Activated CD8-positive, alpha-beta memory T cell treated with anti-CD3 and anti-CD28 coated beads for 4 hours (primary cell): ENCODE measurements around the gene SPRR4.

Experiments
- DNase-seq, 2 donors: peaks; one replicate each; pipeline ENCODE4 v3.0.0-alpha.2; 2020; ENCODE audit warnings: low read depth in 2 of 2

SPRR4 gene, protein sequence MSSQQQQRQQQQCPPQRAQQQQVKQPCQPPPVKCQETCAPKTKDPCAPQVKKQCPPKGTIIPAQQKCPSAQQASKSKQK

DNA sequence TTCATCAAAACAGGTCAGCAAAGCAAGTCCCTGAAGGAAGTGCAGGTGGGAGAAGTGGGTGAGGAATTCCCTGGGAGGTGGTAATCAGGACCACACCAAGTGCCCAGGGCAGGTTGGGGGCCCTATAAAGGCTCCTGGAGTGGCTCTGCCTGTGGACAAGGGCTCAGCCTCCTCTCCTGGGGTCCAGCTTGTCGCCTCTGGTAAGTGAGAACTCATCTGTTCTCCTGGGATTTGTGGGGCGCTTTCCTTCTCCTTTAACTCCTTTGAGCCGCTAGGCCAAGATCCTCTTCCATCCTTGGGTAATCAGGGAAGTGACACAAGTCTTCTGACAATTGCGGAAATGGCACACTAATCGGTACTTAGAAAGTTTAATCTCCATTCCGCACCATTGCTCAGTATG, at the start of gene SPRR4:
Gene SPRR4, plus strand, starts transcription at position 154 of the 400 bp plus-strand sequence. CDS start 1,243 bp downstream, outside the sequence.
- DNase-seq, result no peak

DNA sequence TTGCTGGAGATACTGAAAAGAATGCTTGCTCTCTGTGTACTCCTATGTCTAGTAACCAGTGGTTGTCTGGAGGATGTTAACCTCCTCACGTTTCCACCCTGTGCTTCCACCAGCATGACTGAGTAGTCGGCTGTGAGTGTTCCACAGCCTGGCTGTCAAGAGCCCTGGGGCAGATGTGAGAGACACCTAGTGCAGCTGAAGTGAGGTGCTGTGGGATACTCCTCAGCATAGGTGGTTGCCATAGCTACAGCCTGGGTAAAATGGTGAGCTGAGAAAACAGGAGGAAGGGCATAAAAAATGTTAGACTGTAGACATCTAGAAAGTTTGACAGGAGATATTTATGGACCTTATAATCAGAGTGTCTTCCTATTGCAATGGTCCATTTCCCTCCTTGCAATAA, 46.3 kb upstream of the SPRR4 start:
- no peak for DNase-seq

DNA sequence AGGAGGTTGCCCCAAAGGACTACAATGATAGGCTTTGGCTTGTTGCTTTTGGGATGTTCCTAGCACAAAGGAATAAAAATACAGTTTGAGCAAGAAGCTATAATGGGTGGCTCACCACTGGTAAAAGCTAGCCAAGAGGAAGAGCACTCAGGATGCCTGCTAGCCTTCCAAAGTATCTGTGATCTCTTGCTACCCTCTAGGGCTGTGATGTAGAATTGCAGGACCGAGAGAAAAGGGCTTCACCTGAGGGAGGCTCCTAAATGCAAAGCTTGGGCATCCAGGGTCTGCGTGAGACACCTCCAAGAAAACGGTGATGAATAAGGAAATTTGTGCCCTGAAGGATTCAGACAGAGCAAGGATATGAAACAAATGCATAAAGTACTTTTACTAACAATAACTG, 44.4 kb upstream of the SPRR4 start:
- DNase-seq, result no peak

DNA sequence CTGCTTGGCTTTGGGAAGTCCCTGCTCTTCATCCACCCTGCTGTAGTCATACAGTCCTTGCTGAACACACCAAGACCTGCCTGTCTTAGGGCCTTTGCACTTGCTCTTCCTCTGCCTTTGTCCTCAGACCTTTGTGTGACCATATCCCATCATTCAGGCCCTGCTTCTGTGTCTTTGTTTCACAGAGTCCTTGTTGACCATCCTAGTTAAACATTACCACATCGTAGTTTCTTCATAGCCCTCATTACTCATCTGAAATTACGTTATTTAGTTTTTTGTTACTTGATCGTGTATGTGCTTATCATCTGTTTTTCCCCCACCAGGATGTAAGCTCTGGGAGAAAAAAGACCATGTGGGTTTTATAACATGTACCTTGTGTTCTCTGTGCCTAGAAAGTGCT, 41.8 kb upstream of the SPRR4 start:
- no peak for DNase-seq

DNA sequence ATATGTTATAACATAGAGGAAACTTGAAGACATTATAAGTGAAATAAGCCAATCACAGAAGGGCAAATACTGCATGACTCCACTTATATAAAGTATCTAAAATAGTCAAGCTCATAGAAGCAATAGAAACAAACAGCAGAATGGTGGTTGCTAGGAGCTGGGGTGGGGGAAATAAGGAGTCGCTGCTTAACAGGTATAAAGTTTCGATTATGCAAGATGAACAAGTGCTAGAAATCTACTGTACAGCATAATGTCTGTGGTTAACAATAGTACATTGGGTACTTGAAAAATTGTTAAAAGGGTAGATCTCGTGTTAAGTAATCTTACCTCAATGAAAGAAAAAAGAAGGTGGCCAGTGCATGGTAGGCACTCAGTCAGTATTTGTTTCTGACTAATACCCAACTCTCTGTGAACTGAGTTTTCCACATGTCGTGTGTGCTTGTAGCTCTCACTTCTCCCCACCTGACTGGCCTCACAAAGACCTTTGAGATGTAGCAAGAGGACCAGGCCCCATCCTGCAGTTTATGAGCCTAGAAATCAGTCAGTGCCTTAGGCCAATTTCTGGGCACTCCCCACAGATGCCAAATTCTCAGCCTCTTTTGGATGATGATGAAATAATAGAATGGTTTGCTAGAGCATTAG, 38.2 kb upstream of the SPRR4 start:
- DNase-seq, result no peak

DNA sequence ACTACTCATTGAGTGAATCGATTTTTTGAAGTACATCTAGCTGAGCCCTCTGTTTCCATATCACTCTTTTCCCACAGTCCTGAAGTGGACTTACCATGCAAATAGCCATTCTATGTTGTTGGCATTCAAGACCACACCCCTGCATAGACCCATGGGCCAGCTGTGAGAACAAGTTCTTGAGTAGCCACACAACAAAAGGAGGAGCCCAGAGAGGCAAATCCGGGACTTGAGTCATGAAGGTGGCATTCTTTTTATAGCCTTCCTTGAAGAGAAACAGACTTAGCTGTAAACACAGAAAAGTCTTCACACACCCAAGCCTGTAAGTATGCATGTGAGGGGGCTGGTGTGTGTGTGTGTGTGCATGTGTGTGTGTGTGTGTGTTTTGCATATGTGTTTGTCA, 37.3 kb upstream of the SPRR4 start:
- DNase-seq, result no peak

DNA sequence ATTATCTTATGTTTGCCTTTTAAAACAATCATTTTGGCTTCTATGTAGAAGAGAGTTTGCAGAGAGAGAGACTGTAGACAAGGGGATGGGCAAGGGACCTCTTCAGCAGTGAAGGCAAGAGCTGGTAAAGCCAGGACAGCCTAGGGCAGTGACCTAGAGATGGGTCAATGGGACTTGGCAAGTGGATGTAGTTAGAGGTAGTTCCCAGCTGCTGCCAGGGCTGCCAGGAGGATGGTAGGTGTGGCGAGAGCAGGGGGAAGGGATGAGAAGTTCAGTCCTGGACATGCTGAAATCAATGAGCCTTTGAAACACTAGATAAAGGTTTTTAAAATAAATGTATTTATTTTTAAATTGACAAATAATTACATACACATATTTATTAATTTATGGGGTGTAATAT, 29.8 kb upstream of the SPRR4 start:
- no peak for DNase-seq

DNA sequence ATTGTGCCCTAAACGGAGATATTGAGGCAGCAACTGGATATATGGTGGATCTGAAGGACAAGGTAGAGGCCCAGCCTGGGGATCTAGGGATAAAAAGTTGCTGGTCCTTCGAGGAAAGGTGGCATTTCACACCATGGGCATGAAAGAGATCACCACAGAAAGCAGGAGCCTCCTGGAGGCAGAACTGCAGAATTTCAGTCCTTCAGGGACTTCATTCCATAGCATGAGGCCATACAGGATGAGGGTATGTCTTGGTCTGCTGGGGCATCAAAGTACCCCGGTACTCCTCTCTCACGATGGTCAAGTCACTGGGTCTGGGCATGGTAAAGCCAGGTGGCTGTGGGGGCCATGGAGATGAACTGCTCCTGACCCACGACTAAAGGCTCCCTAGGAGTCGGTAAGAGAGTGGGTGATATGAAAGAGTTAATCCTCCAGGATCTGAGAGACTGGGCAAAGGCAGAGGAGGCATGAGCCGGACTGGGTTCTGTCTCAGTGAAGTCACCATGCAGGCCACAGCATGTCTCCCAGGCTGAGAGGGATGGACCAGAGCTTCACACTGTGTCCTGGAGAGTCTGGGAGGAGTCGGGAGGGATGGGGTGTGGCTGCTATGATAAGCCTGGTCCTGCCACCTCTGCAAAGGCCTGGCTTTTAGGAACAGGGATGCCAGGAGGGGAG, 29.3 kb upstream of the SPRR4 start:
- DNase-seq, result no peak

DNA sequence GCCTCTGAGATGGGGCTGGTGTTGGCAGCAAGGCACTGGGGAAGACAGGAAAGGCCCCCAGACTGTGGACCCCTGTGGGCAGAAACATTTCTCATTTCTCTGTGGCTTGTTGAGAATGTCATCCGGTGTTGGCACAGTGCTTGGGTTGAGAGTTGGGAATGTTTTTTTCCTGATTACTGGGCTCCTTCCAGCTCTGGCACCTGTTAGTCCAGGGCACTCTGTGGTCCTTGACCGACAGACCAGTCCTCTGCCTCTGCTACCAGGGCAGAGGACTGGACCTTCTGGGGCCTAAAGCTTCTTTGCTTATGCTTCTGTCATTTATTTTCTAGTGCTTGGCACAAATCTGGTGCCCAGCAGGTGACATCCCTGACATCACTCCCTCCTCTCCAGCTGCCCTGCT, 28.3 kb upstream of the SPRR4 start:
- DNase-seq, result no peak

DNA sequence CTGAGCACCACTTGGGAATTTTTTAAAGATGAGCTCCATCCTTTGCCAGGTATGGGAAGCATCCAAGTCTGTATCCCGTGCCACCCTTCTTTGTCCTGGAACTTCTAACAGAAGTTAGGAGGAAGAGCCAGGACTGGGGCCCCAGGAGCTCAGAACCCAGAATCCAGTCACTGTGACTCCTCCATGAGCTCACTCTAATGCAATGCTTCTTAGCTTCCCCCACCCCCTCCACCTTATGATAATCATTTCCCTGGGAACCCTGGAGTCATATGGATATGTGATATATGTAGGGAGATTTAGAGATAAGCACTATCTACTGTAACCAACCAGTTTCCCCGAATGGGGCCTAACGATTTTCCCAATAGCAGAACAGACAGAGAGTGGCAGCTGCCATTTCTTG, 24.2 kb upstream of the SPRR4 start:
- DNase-seq, result no peak

DNA sequence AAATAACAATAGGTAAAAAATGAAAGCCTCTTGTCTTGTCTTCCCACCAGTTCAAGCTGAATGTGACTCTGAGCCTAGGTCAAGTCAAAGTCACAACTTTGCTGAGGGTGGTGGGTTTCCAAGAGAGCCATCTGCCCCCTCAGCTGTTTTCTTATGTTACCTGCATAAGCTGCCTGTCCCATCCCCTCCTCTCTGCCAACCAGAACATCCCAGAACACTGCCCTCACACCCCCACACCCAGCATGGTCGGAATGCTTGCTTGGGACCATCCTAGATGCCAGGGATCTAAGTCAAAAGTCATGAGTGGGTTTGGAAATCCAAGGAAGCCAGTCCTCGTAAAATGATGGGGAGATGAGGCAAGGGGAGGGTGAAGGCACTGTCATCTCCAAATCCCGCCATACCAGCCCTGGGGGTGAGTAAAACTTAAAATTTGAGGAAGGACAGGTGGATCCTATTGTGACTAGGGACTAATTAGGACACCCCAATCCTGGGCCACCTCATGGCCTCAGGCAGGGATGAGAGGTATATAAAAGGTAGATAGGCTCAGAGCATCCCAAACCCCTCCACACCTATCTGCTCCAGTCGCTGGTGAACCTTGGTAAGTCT, 23.7 kb upstream of the SPRR4 start, which contains the start of gene SPRR5:
Gene SPRR5, plus strand, starts transcription at position 556 of the 606 bp plus-strand sequence. CDS start 1,349 bp downstream, outside the sequence.
- no peak for DNase-seq

DNA sequence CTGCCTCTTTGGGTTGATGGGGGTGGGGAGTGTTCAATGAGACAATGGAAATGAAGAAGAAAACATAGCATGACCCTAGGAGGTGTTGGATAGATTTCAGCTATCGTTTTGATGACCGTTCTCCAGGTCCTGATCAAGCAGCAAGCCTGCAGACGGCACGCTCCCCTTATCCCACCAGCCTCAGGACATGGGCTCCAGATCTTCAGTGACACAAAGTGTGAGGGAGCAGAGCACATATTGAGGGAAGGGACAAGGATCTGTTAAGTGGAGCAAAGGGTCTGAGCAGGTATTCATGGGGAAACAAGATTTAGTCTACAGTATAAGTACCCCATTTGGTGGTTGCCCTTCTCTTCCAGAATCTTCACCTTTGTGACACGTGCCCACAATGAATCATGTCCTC, 18.7 kb upstream of the SPRR4 start:
- DNase-seq, result no peak

DNA sequence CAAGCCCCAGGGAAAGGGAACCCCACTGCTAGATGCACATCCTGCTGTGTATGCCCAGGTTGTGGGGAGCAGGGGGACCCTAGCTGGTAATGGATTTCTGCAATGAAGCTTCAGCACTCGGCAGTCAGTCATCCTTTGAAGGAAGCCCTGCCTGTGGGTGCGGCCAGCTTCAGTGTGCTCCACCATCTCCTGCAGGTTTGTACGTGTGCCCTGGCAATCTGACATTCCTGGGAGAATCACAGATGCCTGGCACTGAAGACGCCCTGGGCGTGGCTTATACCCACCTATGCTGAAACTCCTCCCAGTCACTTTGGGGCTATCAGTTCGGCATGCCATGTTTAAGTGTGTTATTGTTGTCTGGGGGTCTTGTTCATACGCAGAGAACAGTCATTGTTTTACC, 16.7 kb upstream of the SPRR4 start:
- DNase-seq, result no peak

DNA sequence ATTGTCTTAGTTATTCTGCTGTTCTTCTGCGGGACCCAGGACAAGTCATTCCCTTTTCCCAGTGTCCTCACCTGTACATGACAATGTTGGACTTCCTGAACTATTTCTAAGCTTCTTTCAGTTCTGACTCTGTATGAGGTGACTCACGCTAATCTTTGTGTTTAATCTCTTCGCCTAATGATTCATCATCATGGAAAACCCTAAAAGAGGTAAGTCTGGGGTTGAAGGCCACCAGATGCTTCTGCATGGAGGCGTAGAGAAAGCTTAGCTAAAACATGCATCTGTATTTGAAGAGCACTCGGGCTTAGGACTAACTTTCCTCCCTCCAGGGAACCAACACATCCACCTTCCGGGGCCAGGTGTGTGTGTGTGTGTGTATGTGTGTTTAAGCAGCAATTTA, 16.0 kb upstream of the SPRR4 start:
- no peak for DNase-seq

DNA sequence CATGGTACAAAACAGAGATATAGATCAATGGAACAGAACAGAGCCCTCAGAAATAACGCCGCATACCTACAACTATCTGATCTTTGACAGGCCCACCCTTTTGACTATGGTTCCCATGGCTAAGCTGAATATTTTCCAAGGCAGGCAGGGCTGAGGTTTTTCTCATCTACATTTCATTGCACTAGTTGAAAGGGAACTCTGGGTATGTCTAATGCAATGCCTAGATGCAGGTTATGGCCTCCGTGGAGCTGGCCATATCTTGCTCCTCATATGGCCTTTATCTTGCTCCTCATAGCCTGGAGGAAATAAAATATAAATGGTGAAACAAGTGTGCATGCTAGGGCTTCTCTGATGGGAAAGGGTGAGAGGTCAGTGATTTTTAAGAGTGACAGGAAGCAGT, 12.9 kb upstream of the SPRR4 start:
- DNase-seq, result no peak

DNA sequence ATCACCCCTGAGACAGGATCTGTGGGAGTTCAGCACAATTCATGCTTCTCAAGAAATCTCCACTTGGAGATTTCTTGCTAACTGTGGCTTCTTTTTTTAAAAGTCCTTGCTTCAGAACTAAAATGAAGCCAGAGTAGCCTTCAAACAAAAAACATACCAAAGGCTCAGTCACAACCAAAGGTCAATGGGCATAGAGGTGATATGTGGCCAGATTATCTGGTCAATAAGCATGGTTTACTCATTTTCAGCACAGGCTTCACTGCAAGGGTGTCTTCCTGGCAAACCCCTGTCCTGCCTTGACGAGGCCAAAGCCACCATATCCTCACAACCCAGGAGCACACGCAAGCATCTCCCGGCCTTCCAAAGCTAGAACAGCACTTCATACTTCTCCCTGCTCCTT, 11.2 kb upstream of the SPRR4 start:
- no peak for DNase-seq

DNA sequence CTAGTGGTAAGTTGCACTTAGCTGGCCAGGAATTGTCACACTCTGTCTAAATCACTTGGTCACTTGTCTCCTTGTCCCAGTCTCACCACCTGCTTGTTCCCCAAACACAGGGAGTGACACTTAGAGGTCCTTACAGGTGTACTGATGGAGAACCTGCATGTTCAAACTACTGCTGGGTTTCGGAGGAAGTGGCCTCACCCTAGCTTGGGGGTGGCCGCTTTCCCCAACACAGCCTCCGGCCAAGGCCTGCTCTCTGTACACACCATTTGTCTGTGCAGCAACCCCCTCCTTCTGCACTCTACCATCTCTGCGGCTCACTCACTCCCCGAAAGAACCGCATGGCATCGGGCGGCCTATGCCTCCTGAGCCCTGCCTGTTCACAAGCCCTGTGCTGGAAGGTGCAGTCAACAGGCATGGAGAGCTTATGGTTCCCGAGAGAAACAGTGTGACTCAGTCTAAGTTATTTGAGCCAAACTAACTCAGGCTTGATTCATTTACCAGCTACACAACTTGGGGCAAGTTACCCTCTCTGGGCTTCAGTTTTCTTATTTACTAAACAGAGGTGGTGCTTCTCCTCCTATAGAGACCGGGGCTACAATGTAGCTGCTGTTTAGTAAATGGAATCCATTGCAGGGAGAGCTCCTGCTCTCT, 10.5 kb upstream of the SPRR4 start:
- no peak for DNase-seq

DNA sequence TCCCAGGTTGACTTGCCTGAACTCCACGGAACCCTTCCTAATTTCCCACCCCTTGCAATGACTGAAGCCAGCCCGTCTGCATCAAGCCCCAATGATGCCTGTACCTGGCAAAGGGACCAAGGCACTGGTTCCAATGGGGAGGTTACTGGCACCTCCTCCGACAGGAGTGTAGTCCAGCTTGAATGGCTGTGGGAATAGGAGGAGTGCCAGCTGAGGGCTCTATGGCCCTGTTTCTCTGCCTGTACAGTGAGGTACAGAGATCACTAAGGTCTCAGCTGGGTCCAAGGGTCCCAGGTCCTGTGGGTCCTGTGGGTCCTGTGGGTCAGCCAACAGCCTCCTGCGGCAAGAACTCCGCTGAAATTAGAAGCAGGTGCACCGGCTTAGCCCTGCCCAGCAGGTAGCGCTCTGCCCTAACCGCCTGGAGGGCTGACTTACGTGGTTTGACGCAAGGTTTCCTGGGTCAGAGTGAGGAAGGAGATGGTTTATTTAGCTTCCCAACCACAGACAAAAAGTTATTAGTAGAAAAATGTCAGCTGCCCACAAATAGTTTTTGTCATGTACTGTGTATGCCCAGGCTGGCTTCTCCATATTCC, 9.9 kb upstream of the SPRR4 start:
- no peak for DNase-seq

DNA sequence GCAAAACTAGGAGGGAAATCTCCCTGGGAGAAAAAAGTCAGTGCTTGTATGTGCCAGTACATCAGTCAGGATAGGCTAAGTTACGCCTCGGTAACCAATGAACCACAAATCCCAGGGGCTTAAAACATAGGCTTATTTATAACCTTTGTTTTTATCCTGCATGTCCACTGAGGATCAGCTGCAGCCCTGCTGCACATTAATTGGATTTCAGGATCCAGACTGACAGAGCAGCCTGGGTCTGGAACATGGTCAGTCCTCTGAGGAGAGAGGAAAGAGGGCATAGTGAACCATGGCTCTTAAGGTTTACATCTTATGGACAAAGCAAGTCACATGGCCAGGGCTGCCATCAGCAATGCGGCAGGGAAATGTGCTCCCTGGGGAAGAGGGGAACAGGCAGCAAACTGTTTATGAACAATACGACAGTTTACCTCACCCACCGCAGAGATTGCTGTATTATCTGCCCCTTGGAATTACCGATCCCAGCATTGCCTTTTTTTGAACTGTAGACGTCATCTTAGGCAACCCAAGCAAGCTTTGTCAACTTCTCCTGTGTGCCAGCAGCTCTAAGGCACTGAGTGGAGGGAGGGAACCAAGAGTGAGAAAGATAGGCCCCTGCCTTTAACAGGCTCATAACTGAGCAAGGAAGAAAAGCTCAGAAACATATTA, 9.1 kb upstream of the SPRR4 start:
- no peak for DNase-seq

DNA sequence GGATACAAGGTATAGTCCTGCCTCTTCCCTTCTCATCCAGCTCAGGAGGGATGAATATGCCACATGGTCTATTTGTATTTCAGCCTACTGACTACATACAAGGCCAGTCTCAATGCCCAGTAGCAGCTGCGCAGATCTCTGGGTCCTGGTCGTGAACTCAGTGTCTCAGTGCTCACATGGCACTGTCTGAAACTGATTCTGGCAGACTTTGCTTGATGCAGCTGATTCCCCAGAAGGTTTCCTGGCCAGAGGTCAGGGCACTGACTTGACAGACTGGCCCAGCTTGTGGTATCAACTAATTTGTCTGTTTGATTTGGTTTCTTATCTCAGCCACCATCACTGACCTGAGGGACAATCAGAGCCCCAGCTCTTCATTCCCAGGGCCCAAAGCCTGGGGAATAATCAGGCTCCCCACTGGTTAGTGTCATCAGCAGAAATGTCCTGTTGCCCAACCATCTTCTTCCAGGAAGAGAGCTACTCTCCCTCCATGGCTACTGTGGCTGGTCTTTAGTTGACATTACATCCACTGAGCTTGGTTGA, 7.5 kb upstream of the SPRR4 start:
- DNase-seq, result no peak

DNA sequence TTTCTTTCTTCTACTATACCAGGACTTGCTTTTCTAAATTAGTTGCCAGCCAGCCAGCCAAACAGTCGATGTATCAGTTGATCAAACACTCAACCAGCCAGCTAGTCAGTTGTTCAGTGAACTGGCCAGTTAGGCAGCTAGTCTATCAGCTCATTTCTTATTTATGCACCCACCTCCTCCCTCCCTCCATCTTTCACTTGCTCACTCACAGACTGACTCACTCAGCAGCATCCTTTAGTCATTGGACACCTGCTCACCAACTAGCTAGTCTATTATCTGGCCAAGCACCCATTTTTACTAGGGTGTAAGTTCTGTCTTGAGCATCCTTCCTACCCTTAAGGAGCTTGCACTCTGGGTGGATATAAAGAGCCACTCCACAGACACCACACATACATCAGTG, 5.9 kb upstream of the SPRR4 start:
- no peak for DNase-seq
